ENCODE data around the gene CNIH2. TPM values are rescaled to one million over a fixed set of nuclear protein-coding genes. Genes with fewer than 3 reads are reported as not detected.

The CNIH2 gene
- total and polyA plus RNA-seq, 2 of the 13 experiments (the other 11 are each of a cell fraction or from before 2014, with no cell fraction given) = 0.60 to 0.69 TPM

GRCh38 chr11:66328302-66329144, 50.5 kb downstream of the CNIH2 start (continued):
- TF ChIP-seq HOXA5 (CRISPR knock-in tag; IDR thresholded peaks at IDR 0.05) (peak; percentile 60; the same call in 1 of the 2 replicates), GTF2F1 (IDR thresholded peaks at IDR 0.05; ENCODE audit: low read length) (no peak), MYC (CRISPR knock-in tag; IDR thresholded peaks at IDR 0.05; ENCODE audit: borderline replicate concordance) (peak; percentile 99), ATF6 (CRISPR knock-in tag; conservative IDR thresholded peaks at IDR 0.05) (no peak; the same call in 1 of the 2 replicates), SMAD1 (CRISPR knock-in tag; IDR thresholded peaks at IDR 0.05; ENCODE audit: borderline replicate concordance, low read depth) (no peak), MAFF (IDR thresholded peaks at IDR 0.05; ENCODE audit: low read depth, low read length) (no peak), ZNF574 (CRISPR knock-in tag; IDR thresholded peaks at IDR 0.05) (peak; percentile 82), FUBP1 (CRISPR knock-in tag; IDR thresholded peaks at IDR 0.05; ENCODE audit: borderline replicate concordance) (no peak), ZNF781 (CRISPR knock-in tag; IDR thresholded peaks at IDR 0.05; ENCODE audit: borderline replicate concordance, not compliant biosample characterization) (no peak), GLMP (CRISPR knock-in tag; IDR thresholded peaks at IDR 0.05; ENCODE audit: borderline replicate concordance) (no peak), THAP8 (CRISPR knock-in tag; IDR thresholded peaks at IDR 0.05; ENCODE audit: borderline replicate concordance) (no peak), ZNF451 (CRISPR knock-in tag; IDR thresholded peaks at IDR 0.05) (no peak), ZNF260 (CRISPR knock-in tag; IDR thresholded peaks at IDR 0.05; ENCODE audit: borderline replicate concordance, low read depth) (no peak)
- TF ChIP-seq, protein P1, sequence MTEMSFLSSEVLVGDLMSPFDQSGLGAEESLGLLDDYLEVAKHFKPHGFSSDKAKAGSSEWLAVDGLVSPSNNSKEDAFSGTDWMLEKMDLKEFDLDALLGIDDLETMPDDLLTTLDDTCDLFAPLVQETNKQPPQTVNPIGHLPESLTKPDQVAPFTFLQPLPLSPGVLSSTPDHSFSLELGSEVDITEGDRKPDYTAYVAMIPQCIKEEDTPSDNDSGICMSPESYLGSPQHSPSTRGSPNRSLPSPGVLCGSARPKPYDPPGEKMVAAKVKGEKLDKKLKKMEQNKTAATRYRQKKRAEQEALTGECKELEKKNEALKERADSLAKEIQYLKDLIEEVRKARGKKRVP (CRISPR knock-in tag; IDR thresholded peaks at IDR 0.05) = peak in 1 of 2 experiments; percentile 69; a peak in 2 of 4 replicates
- TF ChIP-seq, protein P2, sequence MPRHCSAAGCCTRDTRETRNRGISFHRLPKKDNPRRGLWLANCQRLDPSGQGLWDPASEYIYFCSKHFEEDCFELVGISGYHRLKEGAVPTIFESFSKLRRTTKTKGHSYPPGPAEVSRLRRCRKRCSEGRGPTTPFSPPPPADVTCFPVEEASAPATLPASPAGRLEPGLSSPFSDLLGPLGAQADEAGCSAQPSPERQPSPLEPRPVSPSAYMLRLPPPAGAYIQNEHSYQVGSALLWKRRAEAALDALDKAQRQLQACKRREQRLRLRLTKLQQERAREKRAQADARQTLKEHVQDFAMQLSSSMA (CRISPR knock-in tag; IDR thresholded peaks at IDR 0.05) = peak; percentile 56; the same call in 1 of the 2 replicates

Data from HepG2 (cell line).